Fibroblast of skin of abdomen (primary cell): ENCODE results near the gene PIK3AP1.
A peak's percentile ranks its signal among the peaks of the same experiment; 100 is the strongest.

Experiments
- DNase-seq: peaks from one replicate; pipeline ENCODE4 v3.0.0-alpha.2; 2013

PIK3AP1 gene

GRCh38 chr10:96608805-96609204 is 111.5 kb downstream of the PIK3AP1 start:
- no peak for DNase-seq

- DNase-seq: no peak
Observed at GRCh38 chr10:96608262-96608661, 112.1 kb downstream of the PIK3AP1 start.

- DNase-seq: no peak
Observed at GRCh38 chr10:96606946-96607345, 113.4 kb downstream of the PIK3AP1 start.

- peak; percentile 63 for DNase-seq
Observed at GRCh38 chr10:96606216-96606615, 114.1 kb downstream of the PIK3AP1 start.

- DNase-seq: no peak
Observed at GRCh38 chr10:96600337-96600736, 120.0 kb downstream of the PIK3AP1 start.

- no peak for DNase-seq
Observed at GRCh38 chr10:96598846-96599245, 121.5 kb downstream of the PIK3AP1 start.

GRCh38 chr10:96596422-96597407 is 123.6 kb downstream of the PIK3AP1 start:
- no peak for DNase-seq

GRCh38 chr10:96595741-96596140 is 124.6 kb downstream of the PIK3AP1 start:
- no peak for DNase-seq

- no peak for DNase-seq
Observed at GRCh38 chr10:96591946-96592345, 128.4 kb downstream of the PIK3AP1 start.

- peak; percentile 62 for DNase-seq
Observed at GRCh38 chr10:96588616-96589419, 131.5 kb downstream of the PIK3AP1 start.

- DNase-seq: no peak
Observed at GRCh38 chr10:96588060-96588554, 132.2 kb downstream of the PIK3AP1 start.

- peak; percentile 72 for DNase-seq
Observed at GRCh38 chr10:96587264-96588059, 132.9 kb downstream of the PIK3AP1 start.

GRCh38 chr10:96586419-96587263 is 133.7 kb downstream of the PIK3AP1 start, which contains the start of gene TM9SF3:
TM9SF3 (minus strand) TSS chr10:96587012; CDS start chr10:96586835, 177 bp downstream.
- peak; percentile 92 for DNase-seq

GRCh38 chr10:96585736-96586418 is 134.4 kb downstream of the PIK3AP1 start:
- DNase-seq: peak; percentile 4

- no peak for DNase-seq
Observed at GRCh38 chr10:96584474-96584873, 135.8 kb downstream of the PIK3AP1 start.

GRCh38 chr10:96584035-96584434 is 136.3 kb downstream of the PIK3AP1 start:
- no peak for DNase-seq

- DNase-seq: no peak
Observed at GRCh38 chr10:96579133-96579532, 141.2 kb downstream of the PIK3AP1 start.

GRCh38 chr10:96578633-96579032 is 141.7 kb downstream of the PIK3AP1 start:
- DNase-seq: no peak

GRCh38 chr10:96578022-96578421 is 142.3 kb downstream of the PIK3AP1 start:
- DNase-seq: no peak

- no peak for DNase-seq
Observed at GRCh38 chr10:96577069-96577468, 143.2 kb downstream of the PIK3AP1 start.
